ENCODE measurements around the gene SLC35F3.

DNA sequence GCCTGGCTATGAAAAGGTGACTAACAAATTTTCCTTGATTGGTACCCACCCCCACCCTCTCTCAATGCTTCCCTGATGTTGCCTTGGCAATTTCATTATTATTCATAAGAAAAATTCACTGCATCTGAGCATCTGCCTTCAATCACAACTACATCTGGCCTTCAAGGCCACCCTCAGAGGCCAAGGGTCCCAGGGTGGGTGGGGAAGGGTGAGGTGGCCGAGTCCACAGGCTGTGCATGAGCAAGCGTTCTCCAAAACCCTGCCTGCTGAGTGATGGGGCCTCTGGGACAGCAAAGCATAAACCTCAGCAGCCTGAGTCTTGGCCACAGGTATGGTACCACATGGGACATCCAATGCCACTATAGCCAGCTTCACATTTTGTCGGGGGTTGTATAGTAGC is 198.7 kb downstream of the SLC35F3 start:
- TF ChIP-seq EZH2phosphoT487 (IDR thresholded peaks at IDR 0.05; ENCODE audit: borderline replicate concordance, low read depth) (no peak), POLR2AphosphoS5 (IDR thresholded peaks at IDR 0.05; ENCODE audit: low read depth, low read length) (no peak), JUND (IDR thresholded peaks at IDR 0.05) (no peak)
- TF ChIP-seq, protein P1, sequence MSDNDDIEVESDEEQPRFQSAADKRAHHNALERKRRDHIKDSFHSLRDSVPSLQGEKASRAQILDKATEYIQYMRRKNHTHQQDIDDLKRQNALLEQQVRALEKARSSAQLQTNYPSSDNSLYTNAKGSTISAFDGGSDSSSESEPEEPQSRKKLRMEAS (IDR thresholded peaks at IDR 0.05; ENCODE audit: low read depth), result no peak
- TF ChIP-seq, protein P2, sequence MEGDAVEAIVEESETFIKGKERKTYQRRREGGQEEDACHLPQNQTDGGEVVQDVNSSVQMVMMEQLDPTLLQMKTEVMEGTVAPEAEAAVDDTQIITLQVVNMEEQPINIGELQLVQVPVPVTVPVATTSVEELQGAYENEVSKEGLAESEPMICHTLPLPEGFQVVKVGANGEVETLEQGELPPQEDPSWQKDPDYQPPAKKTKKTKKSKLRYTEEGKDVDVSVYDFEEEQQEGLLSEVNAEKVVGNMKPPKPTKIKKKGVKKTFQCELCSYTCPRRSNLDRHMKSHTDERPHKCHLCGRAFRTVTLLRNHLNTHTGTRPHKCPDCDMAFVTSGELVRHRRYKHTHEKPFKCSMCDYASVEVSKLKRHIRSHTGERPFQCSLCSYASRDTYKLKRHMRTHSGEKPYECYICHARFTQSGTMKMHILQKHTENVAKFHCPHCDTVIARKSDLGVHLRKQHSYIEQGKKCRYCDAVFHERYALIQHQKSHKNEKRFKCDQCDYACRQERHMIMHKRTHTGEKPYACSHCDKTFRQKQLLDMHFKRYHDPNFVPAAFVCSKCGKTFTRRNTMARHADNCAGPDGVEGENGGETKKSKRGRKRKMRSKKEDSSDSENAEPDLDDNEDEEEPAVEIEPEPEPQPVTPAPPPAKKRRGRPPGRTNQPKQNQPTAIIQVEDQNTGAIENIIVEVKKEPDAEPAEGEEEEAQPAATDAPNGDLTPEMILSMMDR (IDR thresholded peaks at IDR 0.05), result no peak

All from SK-N-SH (cell line).